NCI-H1092 treated with DMSO at 0.1 percent for 48 hours (cell line): ENCODE measurements around the gene AGPAT4.

Experiments used
- DNase-seq: peaks from one replicate; lab custom pipeline; 2025; lab: John Stamatoyannopoulos, UW

The AGPAT4 gene

GRCh38 chr6:161254464-161255253, 19.2 kb downstream of the AGPAT4 start:
- no peak for DNase-seq

GRCh38 chr6:161254126-161254463, 19.8 kb downstream of the AGPAT4 start:
- DNase-seq = no peak

GRCh38 chr6:161251345-161251744, 22.5 kb downstream of the AGPAT4 start:
- DNase-seq = no peak

DNA sequence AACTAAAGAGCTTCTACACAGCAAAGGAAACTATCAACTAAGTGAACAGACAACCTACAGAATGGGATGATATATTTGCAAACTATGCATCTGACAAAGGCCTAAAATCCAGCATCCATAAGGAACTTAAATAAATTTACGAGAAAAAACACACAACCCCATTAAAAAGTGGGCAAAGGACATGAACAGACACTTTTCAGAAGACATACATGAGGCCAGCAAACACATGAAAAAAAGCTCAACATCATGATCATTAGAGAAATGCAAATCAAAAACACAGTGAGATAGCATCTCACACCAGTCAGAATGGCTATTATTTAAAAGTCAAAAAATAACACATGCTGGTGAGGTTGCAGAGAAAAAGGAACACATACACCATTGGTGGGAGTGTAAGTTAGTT, 24.5 kb downstream of the AGPAT4 start:
- DNase-seq = no peak

GRCh38 chr6:161246725-161247124, 27.1 kb downstream of the AGPAT4 start:
- DNase-seq = no peak

GRCh38 chr6:161245363-161245762, 28.5 kb downstream of the AGPAT4 start:
- no peak for DNase-seq

- DNase-seq = no peak
These were observed 29.1 kb downstream of the AGPAT4 start for GRCh38 chr6:161244725-161245124.

GRCh38 chr6:161242779-161243693, 30.8 kb downstream of the AGPAT4 start:
- DNase-seq = no peak

DNA sequence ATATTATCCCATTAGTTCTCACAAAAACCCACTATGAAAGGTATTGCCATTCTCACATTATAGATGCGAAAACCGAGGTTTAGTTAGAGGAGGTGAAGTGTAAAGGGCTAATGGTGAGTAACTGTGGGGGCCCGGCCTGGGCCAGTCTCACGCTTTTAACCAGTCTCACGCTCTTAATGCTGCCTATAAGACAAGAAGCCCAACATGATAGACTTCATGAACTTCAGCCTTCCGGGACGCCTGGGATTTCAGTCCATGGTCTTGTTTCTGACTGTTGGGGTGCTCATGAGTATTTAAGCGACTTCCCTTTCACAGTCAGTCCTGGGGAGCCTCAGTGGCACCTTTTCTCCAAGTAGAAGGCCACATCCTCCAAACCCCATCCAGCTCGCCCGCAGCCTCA, 31.7 kb downstream of the AGPAT4 start:
- DNase-seq = no peak

DNA sequence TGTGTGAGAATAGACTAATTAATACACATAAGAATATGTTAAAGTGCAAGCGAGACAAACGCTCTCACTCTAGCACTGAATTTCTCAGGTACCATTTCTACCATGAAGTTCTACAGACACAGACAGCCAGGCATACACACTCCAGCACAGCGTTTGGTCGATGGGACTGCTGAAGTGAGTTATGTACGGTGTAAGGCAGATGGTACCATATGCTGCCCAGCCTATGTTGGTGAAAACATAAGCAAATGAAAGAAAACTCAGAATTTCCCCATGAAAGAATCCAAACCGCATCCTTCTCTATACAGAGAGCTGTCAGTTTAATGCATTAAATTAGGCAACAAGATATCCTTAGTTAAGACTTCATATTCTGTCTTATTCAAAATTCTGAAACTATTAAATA, 34.9 kb downstream of the AGPAT4 start:
- no peak for DNase-seq

DNA sequence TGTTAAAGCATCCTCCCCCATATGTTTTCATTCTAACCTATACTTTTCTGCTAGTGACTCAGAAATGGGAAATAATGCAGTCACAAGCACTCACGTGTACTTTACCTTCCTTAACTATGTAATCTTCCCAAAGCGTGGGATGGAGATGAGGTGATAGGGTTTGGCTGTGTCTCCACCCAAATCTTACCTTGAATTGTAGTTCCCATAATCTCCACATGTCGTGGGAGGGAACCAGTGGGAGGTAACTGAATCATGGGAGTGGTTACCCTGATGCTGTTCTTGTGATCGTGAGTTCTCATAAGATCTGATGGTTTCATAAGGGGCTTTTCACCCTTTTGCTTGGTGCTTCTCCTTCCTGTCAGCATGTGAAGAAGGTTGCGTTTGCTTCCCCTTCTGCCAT, 35.4 kb downstream of the AGPAT4 start:
- no peak for DNase-seq

DNA sequence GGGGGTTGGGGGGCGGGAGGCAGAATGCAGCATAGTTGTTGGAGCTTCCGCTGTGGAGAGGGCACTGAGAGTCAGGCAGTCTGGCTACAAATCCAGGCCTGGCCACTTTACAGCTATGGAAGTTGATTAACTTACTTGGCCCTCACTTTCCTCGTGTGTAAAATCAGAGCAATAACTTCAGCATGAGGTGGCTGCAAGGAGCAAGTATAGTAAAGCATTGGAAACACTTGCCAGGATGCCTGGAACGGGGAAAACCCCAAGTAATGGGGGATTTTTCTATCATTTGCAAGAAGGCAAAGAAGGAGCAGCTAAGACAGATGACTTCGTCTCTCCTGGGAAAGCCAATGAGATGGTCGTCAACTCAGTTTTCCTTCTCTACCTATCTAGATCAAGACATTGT, 35.8 kb downstream of the AGPAT4 start:
- DNase-seq = no peak

- no peak for DNase-seq
These were observed 36.7 kb downstream of the AGPAT4 start for GRCh38 chr6:161237176-161237575.

GRCh38 chr6:161235776-161236633, 37.9 kb downstream of the AGPAT4 start:
- DNase-seq = no peak

- no peak for DNase-seq
These were observed 39.7 kb downstream of the AGPAT4 start for GRCh38 chr6:161233986-161234661.

- no peak for DNase-seq
These were observed 41.4 kb downstream of the AGPAT4 start for GRCh38 chr6:161232467-161232866.

DNA sequence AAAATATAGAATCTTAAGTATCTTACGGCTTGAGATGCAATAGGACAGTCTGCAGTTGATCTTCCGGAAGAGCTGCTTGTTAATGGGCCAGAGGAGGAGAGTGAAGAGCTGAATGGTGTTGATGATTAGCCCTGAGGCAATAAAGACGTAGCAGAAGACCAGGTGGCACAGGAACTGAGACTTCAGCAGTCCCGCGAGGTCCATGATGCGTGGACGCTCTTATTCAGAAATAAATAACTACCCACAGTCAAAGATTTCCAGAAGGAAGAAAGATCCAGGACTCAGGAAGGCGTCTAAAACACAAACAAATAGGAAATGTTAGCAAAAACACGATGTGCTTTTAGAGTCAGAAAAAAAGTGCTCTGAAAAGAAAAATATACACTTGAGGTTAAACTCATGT, 41.9 kb downstream of the AGPAT4 start:
- no peak for DNase-seq

DNA sequence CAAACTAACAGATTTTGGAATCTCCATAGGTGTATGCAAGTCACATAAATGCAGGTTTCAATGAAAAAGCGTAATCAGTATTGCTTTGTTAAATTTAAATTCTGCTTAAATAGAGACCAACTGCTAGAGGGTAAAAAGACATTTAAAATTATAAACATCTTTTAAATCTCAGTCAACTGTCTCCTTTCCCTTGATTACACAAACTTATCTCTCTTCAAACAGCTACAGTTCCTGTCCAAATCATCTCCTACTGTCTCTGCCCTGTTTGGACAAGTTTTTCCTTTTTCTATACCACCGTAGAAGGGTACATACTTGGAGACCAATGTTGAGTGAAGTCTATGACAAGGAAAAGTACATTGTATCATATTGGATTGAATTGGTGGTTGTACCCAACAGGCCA, 43.5 kb downstream of the AGPAT4 start:
- DNase-seq = no peak

DNA sequence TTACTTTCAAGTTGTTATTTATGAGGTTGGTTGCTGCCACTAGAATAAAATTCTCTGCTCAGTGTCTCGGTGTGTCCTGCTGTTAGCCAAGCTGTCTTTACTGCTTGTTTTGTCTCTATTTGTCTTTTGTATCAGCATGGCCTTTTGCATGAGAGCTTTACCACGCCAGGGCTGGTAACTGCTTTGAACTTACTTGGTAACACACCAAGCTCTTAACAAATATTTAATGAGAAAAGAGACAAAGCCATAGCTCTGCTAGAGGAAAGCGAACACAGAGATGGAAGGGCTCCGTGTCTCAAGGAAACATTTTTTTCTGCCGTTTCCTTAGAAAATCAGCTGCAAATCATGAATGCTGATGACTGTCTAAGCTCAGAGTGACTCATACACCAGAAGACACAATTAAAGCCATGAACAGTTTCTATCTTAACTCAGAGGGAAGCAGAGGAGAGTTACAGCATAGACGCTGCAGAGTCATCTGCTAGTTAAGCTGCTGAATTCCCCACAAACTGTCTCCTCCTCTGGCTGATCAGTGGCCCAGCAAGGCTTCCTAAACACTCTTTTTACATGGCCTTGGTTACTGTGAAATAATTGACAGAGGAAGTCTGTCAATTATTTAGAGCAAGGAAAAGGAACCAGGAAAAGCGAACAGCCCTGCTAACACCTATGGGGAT, 44.8 kb downstream of the AGPAT4 start:
- DNase-seq = no peak

DNA sequence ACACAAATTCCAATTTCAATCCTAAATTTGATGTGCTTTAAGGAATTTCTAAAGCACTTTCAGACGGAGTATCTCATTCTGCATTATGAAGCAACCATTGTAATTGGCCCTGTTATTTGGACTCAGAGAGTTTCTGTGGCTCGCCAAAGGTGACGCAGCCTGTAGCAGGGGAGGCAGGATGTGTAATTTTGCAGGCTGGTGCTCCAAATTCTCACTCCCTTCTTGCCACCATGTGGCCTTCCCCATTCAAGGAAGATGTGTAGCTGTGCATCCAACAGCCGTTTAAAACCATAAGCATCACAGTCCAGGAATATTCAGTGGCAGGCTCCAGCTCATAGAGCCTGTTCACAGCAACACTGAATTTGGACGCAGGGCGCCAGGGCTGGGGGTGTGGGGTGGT, 45.8 kb downstream of the AGPAT4 start:
- no peak for DNase-seq
